ENCODE measurements around the gene SPACA7. TPM values are rescaled to one million over a fixed set of nuclear protein-coding genes. Genes with fewer than 3 reads are reported as not detected.

Gene SPACA7
- total RNA-seq, 1 donor from 2014 or later, result not detected

GRCh38 chr13:112355274-112355838 is 20.8 kb upstream of the SPACA7 start:
- DNase-seq (no peak), ATAC-seq (no peak)
- H3K4me3 ChIP-seq, result no peak overlapping the region
- H3K4me1 ChIP-seq, result peaks cover 10% of the 10 kb centered on the region
- H3K36me3 ChIP-seq, result no peaks in the 10 kb centered on the region
- H3K9me3 ChIP-seq, result peaks cover 3% of the 10 kb centered on the region
- TF ChIP-seq CTCF (IDR thresholded peaks at IDR 0.05), result no peak
- H3K27ac ChIP-seq, result no peak overlapping the region
- peaks cover 7% of the 10 kb centered on the region for H3K27me3 ChIP-seq (ENCODE audit: low read depth)
- intact Hi-C loops (cut with DNase I), result no loop called here

- ATAC-seq (no peak), DNase-seq (no peak)
- TF ChIP-seq CTCF (IDR thresholded peaks at IDR 0.05), result no peak
- intact Hi-C loops (cut with DNase I), result no loop called here
- no peak overlapping the region for H3K27ac ChIP-seq
- peaks cover 3% of the 10 kb centered on the region for H3K9me3 ChIP-seq
- H3K4me1 ChIP-seq, result peaks cover 2% of the 10 kb centered on the region
- no peak overlapping the region for H3K4me3 ChIP-seq
- H3K36me3 ChIP-seq, result no peaks in the 10 kb centered on the region
- H3K27me3 ChIP-seq (ENCODE audit: low read depth), result peaks cover 2% of the 10 kb centered on the region
These were observed 20.0 kb upstream of the SPACA7 start for GRCh38 chr13:112356190-112356589.

GRCh38 chr13:112358156-112358555 is 18.0 kb upstream of the SPACA7 start:
- Histone ChIP-seq H3K27ac (no peak overlapping the region), H3K4me3 (no peak overlapping the region), H3K36me3 (no peaks in the 10 kb centered on the region), H3K9me3 (peaks cover 12% of the 10 kb centered on the region), H3K4me1 (no peaks in the 10 kb centered on the region), H3K27me3 (ENCODE audit: low read depth) (peaks cover 2% of the 10 kb centered on the region)
- no peak for DNase-seq
- no peak for TF ChIP-seq CTCF (IDR thresholded peaks at IDR 0.05)
- no peak for ATAC-seq
- intact Hi-C loops (cut with DNase I), result no loop called here

GRCh38 chr13:112362021-112362420 is 14.1 kb upstream of the SPACA7 start:
- Histone ChIP-seq H3K4me3 (no peak overlapping the region), H3K27me3 (ENCODE audit: low read depth) (no peaks in the 10 kb centered on the region), H3K9me3 (peaks cover 12% of the 10 kb centered on the region), H3K4me1 (no peaks in the 10 kb centered on the region), H3K36me3 (no peaks in the 10 kb centered on the region), H3K27ac (no peak overlapping the region)
- DNase-seq (no peak), ATAC-seq (no peak)
- no peak for TF ChIP-seq CTCF (IDR thresholded peaks at IDR 0.05)
- intact Hi-C loops (cut with DNase I), result no loop called here

- Histone ChIP-seq H3K27me3 (ENCODE audit: low read depth) (no peaks in the 10 kb centered on the region), H3K4me1 (no peaks in the 10 kb centered on the region), H3K27ac (no peak overlapping the region), H3K9me3 (peaks cover 12% of the 10 kb centered on the region), H3K36me3 (no peaks in the 10 kb centered on the region), H3K4me3 (no peak overlapping the region)
- ATAC-seq, result no peak
- TF ChIP-seq CTCF (IDR thresholded peaks at IDR 0.05), result no peak
- DNase-seq, result no peak
- intact Hi-C loops (cut with DNase I), result no loop called here
These were observed 12.2 kb upstream of the SPACA7 start for GRCh38 chr13:112363867-112364528.
